Measurements from ENCODE around the gene PTBP1. TPM values are rescaled to one million over a fixed set of nuclear protein-coding genes. Genes with fewer than 3 reads are reported as not detected.
A peak's percentile ranks its signal among the peaks of the same experiment; 100 is the strongest.

The PTBP1 gene
- total and polyA plus RNA-seq, 2 donors: 104 to 108 TPM

DNA sequence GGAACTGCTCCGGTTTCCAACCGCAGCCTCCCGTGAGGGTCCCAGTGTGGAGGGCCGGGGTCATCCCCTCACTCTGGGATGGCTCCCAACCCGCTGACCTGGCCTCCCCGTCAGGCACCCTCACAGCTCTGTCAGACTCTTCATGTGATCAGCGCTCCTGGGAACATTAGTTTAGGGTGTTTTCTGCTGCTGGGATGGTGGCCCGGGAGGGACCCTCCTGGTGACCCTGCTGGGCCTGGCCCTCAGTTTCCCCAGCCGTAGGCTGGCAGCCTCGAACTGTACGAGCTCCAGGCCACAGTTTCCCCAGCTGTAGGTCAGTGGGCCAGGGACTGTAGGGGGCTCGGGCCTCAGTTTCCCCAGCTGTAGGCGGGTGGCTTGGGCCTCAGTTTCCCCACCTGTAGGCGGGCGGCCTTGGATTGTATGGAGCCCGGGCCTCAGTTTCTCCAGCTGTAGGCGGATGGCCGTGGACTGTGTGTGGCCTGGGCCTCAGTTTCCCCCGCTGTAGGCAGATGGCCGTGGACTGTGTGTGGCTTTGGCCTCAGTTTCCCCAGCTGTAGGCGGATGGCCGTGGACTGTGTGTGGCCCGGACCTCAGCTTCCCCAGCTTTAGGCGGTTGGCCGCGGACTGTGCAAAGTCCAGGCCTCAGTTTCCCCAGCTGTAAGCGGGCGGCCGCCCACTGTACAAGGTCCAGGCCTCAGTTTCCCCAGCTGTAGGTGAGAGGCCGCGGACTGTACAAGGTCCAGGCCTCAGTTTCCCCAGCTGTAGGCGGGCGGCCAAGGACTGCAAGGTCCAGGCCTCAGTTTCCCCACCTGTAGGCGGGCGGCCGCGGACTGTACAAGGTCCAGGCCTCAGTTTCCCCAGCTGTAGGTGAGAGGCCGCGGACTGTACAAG, 1.3 kb upstream of the PTBP1 start:
- Histone ChIP-seq H3K4me3 (ENCODE audit: low read depth, low read length) (peak overlapping the region; percentile 50), H3K27ac (ENCODE audit: low read depth) (peak overlapping the region; percentile 67), H3K4me1 (ENCODE audit: insufficient read depth) (no peaks in the 10 kb centered on the region), H3K36me3 (ENCODE audit: insufficient read depth) (no peaks in the 10 kb centered on the region)
- no peak for DNase-seq (ENCODE audit: extremely low spot score)
- 72% methylated on average over 39 of the region's 39 CpGs for WGBS

DNA sequence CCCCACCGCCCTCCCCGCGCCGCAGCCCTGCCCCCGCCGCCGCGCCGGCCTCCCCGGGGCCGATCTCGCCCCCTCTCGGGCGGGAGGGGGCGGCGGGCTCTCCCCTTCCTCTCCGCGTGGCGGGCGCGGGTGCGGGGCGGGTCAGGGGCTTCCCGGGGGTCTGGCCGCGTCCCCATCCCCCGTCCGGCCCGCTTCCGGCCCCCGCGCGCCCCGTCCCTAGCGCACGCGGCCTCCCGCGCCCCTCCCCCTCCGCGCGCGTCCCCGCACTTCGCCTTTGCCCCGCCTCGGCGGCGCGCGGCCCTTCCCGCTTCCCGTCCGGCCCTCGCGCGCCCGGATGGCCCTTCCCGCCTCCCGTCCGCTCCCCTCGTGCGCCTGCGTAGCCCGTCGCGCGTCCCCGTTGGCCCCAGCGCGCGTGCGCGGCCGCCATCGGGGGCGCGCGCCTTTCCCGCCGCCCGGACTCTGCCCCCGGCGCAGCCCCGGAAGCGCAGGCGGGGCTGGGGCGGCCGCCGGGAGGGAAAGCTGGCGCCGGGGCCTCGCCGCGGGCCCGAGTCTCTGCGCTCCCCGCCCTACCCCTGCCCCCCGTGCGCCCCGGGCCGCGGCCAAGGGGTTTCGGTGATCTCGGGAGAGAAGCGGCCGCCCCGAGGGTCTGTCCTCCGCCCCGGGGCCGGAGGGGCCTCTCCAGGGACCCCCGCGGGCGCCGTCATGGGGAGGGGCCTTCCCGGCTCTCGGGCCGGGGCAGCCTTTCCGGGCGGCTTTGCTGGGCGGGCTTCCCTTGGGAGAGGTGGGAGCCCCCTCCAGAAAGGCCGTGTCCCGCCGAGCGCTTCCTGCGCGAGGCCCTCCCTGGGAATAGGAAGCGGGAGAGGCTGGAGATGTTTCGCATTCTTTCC, 519 bp downstream of the PTBP1 start:
- WGBS: under 1% methylated on average over 126 of the region's 129 CpGs
- Histone ChIP-seq H3K4me3 (ENCODE audit: low read depth, low read length) (peak overlapping the region; percentile 92), H3K36me3 (ENCODE audit: insufficient read depth) (no peaks in the 10 kb centered on the region), H3K27ac (ENCODE audit: low read depth) (peak overlapping the region; percentile 91), H3K4me1 (ENCODE audit: insufficient read depth) (peaks cover 7% of the 10 kb centered on the region)
- DNase-seq (ENCODE audit: extremely low spot score): no peak

DNA sequence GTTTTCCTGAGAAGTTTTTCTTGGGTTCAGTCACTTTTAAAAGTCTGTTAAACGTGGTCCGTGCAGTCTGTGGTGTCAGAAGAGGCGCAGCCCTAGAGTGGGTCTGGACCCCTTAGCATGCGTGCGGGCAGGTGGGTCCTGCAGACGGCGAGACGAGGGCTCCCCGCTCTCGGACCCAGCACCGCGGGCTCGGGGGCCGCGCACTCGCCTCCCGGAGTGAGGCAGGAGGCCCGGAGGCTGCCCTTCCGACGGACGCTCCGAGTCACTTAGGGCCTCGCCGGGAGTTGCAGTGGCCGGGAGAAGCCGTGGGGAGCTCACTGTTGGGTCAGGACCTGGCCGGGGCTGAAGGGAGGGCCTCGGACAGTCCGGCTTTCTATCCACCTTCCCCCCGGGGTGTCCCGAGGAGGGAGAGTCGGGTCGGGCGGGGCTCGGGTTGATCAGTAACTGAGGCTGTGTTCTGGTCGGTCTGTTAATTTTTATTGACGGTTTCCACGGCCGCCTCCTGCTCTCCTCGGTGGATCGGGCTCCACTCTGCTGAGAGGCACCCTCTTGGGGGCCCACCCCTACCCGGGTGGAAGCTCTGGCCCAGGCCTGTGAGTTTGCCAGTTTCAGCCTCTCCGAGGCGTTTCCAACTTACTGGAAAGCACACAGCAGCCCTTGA, 1.3 kb downstream of the PTBP1 start:
- H3K4me3 ChIP-seq (ENCODE audit: low read depth, low read length): peak overlapping the region; percentile 92
- whole genome bisulfite sequencing: 2% methylated on average over 44 of the region's 44 CpGs
- peak overlapping the region; percentile 30 for H3K27ac ChIP-seq (ENCODE audit: low read depth)
- no peak for DNase-seq (ENCODE audit: extremely low spot score)
- H3K36me3 ChIP-seq (ENCODE audit: insufficient read depth): no peaks in the 10 kb centered on the region
- H3K4me1 ChIP-seq (ENCODE audit: insufficient read depth): peaks cover 7% of the 10 kb centered on the region

DNA sequence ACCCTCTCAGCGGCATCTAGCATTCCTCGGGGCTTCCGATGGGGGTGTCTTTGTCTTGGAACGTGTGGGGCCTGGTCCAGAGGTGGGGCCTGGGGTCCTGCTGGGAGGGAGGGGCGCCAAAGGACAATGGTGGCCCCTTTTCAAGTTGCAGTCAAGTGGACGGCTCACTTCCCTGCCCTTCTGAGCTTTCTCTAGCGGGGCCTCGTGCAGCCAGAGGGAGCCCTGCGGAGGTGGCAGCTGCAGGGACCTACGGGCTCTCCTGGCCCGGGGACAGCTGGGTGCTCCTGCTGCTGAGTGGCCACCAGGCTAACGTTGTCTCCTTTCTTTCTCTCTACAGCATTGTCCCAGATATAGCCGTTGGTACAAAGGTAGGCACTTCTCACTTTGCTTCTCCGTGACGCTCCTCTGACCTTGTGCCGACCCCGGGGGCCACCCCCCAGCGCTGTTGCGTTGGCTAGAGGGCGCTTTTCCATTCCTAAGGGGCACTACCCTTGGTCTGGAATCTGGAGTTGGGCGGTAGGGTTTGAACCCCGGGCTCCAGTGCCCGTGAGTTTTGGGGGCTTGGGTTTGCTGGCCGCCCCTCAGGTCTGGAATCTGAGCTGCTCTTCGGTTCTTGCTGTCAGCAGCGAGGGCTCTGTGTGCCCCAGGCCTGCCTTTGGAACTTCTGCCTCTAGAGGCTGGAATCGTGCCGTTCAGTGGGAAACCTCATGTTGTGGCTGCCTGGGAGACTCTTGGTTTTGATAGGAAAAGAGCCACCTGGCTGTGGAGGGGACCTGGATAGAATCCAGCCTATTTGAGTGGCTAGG, 2.0 kb downstream of the PTBP1 start:
- peaks cover 7% of the 10 kb centered on the region for H3K4me1 ChIP-seq (ENCODE audit: insufficient read depth)
- peak overlapping the region; percentile 92 for H3K4me3 ChIP-seq (ENCODE audit: low read depth, low read length)
- WGBS: 11% methylated on average over 28 of the region's 28 CpGs
- H3K27ac ChIP-seq (ENCODE audit: low read depth): no peak overlapping the region
- peaks cover 1% of the 10 kb centered on the region for H3K36me3 ChIP-seq (ENCODE audit: insufficient read depth)
- DNase-seq (ENCODE audit: extremely low spot score): no peak

DNA sequence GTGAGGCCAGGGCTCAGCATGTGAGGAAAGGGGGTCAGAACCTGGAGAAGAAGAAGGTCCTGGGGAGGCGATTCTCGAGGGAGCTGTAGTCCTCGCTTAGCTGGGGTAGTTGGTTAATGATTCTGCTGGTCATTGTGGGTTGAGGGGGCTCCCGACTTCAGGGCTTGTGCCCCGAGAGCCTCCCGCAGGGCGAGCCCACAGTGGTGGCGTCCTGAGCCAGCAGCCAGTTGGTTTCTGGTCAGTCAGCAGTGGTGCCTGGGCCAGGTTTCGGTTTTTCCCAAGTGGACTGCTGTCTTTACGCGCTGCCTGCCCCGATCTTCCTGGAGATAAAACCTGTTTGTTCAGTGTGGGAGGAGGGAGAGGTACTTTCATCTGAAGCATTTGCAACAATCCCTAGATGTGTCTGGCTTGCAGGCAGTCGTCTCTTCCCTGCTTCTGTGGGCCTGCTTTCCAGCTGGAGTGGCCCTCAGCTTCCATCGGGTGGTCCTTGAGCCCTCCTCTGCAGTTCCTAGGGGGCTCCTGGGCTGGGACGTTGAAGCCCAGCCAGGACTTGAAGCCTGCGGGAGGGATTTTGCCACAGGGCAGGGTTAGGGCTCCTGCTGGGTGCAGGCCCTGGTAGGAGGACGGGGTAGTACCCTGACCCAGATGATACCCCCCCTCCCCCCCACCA, 3.2 kb downstream of the PTBP1 start:
- Histone ChIP-seq H3K4me1 (ENCODE audit: insufficient read depth) (peaks cover 7% of the 10 kb centered on the region), H3K27ac (ENCODE audit: low read depth) (no peak overlapping the region), H3K36me3 (ENCODE audit: insufficient read depth) (peaks cover 10% of the 10 kb centered on the region), H3K4me3 (ENCODE audit: low read depth, low read length) (no peak overlapping the region)
- DNase-seq (ENCODE audit: extremely low spot score): no peak
- 42% methylated on average over 17 of the region's 17 CpGs for WGBS

DNA sequence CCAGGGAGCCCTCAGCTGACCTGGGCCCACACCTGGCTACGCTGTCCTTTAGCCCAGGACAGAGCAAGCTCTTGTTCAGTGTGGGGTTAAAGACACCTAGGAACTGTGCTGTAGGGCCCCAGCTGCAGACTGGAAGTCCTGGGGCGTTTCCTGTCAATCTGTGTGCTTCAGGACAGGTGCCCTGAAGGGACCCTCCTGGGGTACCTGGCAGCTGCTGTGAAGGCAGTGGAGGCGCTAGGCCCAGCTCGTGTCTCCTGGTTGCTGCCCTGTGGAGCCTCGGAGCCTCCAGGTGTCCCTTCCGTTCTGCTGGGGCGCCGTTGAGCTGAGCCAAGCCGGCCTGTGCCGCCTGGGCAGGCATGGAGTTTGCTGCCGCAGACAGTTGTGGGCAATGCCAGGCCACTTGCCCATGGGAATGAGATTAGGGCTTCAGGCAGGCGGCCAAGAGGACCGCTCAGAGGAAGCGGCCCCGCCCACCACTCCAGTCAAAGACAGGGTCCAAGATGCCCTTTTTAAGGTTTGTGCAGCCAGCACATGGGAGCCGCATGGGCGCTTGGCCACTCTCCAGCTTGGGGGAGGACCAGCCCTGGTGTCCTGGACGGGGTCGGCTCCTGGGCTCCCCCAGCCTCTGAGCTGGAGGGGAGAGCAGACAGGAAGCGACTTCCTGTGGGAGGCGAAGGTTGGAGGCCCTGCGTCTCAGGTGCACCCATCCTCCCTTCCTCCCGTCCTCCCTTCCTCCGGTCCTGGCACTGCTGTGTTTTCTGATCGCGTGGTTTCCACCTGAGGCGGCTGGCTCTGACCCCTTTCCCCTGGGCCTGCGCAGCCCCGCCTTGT, 4.0 kb downstream of the PTBP1 start:
- Histone ChIP-seq H3K4me3 (ENCODE audit: low read depth, low read length) (no peak overlapping the region), H3K36me3 (ENCODE audit: insufficient read depth) (peaks cover 14% of the 10 kb centered on the region), H3K27ac (ENCODE audit: low read depth) (no peak overlapping the region), H3K4me1 (ENCODE audit: insufficient read depth) (peaks cover 7% of the 10 kb centered on the region)
- DNase-seq (ENCODE audit: extremely low spot score): no peak
- 35% methylated on average over 29 of the region's 29 CpGs for WGBS

DNA sequence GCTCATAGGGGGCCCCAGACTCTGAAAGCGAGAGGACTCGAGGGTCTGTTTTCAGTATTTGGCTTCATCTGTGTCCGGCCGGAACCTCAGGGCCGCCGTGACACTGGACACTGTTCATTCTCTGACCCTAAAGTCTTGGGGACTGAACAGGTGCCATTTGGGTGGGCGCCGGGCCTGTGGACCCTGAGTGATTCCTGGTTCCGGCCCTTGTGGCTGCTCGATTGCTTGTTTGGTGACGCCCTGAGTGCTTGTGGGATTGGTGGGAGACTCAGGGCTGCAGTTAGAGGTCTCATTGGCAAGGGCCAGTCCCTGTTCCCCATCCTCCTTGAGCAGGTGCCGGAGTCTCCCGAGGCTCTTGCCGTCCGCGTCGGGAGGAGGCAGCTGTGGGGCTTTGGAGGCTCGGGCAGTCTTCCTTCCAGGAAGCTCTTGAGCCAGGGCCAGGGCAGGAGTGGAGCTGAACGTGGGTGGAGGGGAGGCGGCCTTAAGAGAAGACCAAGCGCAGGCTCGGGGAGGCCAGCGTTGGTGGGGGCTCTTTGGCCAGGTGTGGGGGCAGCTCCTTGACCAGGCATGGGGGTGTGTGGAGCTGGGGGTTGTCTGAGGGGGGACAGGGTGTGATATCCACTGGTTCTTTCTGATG, 4.7 kb downstream of the PTBP1 start:
- no peak for DNase-seq (ENCODE audit: extremely low spot score)
- Histone ChIP-seq H3K36me3 (ENCODE audit: insufficient read depth) (peaks cover 14% of the 10 kb centered on the region), H3K4me1 (ENCODE audit: insufficient read depth) (peaks cover 7% of the 10 kb centered on the region), H3K4me3 (ENCODE audit: low read depth, low read length) (no peak overlapping the region), H3K27ac (ENCODE audit: low read depth) (no peak overlapping the region)
- WGBS: 32% methylated on average over 23 of the region's 23 CpGs

DNA sequence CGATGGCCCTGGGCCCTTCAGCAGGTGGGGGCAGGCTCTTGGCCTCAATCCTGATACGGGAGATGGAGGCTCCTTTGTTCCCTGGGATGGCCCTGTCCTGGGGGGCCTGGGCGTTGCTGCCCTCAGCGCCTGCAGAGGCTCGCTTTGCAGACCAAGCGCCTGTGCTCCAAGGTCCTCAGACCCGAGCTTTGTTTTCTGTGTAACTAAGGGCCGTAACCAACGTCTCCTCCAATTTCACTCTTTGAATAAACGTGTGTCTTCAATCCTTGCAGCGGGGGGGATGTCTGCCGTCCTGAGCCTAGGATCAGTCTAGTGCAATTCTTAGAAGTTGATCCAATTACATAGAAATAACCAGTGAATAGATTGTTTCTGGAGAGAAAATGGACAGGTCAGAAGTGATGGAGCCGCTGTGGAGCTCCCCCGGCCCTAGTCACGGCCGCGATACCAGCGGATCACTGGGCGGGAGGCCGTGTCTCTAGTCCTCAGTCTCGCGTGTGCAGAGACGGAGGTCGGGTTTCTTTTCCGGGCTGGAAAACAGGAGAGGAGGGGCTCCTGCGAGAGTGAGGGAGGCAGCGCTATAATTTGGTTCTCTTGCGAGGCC, 5.3 kb downstream of the PTBP1 start:
- Histone ChIP-seq H3K4me1 (ENCODE audit: insufficient read depth) (peaks cover 7% of the 10 kb centered on the region), H3K36me3 (ENCODE audit: insufficient read depth) (peaks cover 16% of the 10 kb centered on the region), H3K27ac (ENCODE audit: low read depth) (no peak overlapping the region), H3K4me3 (ENCODE audit: low read depth, low read length) (no peak overlapping the region)
- no peak for DNase-seq (ENCODE audit: extremely low spot score)
- 29% methylated on average over 28 of the region's 28 CpGs for WGBS

DNA sequence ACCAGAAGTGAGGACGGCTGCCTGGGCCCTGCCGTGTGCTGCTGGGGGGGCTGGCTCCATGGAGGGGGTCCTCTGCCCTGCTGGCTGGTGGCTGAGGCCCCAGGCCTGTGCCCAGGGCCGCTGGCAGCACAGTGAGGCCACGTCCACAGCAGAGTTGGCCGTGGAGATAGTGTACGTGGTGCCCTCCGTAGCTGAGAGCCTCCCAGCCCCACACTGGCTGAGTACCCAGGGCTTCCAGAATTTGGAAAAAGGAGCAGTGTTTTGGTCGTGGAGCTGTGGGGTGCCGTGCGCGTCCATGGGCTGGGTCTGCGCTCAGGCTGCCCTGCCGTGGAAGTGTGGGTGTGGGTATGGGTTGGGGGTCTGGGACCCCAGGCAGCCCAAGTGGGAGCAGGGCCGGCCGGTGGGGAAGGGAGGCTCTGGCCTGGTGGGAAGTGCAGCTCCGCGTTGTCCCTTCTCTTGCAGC, 5.9 kb downstream of the PTBP1 start:
- peaks cover 18% of the 10 kb centered on the region for H3K36me3 ChIP-seq (ENCODE audit: insufficient read depth)
- no peak overlapping the region for H3K27ac ChIP-seq (ENCODE audit: low read depth)
- H3K4me1 ChIP-seq (ENCODE audit: insufficient read depth): peaks cover 7% of the 10 kb centered on the region
- no peak for DNase-seq (ENCODE audit: extremely low spot score)
- H3K4me3 ChIP-seq (ENCODE audit: low read depth, low read length): no peak overlapping the region
- 75% methylated on average over 17 of the region's 17 CpGs for WGBS

DNA sequence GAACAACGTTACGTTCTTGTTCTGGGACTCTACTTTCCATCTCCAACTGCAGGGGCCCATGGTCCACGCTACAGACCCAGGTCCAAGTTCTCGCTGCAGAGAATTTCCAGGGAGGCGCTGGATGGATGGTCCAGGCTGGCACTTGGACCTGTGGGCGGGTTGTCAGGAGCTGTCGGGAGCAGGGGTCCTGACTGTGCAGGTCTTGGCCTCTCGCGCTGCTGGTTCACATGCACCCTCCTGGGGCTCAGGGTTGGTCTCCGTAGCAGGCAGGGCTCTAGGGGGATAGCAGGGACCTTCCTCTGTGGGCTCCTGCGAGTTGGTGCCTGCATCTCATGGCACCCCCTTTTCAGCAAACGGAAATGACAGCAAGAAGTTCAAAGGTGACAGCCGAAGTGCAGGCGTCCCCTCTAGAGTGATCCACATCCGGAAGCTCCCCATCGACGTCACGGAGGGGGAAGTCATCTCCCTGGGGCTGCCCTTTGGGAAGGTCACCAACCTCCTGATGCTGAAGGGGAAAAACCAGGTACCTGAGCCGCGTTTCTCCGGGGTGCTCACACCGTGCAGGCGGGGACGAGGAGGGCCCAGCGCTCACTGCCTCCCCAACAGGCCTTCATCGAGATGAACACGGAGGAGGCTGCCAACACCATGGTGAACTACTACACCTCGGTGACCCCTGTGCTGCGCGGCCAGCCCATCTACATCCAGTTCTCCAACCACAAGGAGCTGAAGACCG, 6.6 kb downstream of the PTBP1 start:
- DNase-seq (ENCODE audit: extremely low spot score): no peak
- H3K4me3 ChIP-seq (ENCODE audit: low read depth, low read length): no peak overlapping the region
- H3K4me1 ChIP-seq (ENCODE audit: insufficient read depth): peaks cover 7% of the 10 kb centered on the region
- no peak overlapping the region for H3K27ac ChIP-seq (ENCODE audit: low read depth)
- WGBS: 85% methylated on average over 31 of the region's 31 CpGs
- H3K36me3 ChIP-seq (ENCODE audit: insufficient read depth): peaks cover 18% of the 10 kb centered on the region

Data from urinary bladder (tissue), 4 donors.